ENCODE data around the gene PDSS2. TPM values are rescaled to one million over a fixed set of nuclear protein-coding genes. Genes with fewer than 3 reads are reported as not detected.
"Not testable (repeated sequence)": the region's sequence is repeated elsewhere in the genome, so short reads cannot be mapped to it uniquely, and the experiment has no call there.

PDSS2 gene
- total and polyA plus RNA-seq, 4 donors: 10.5 to 20.9 (median 16.0) TPM

DNA sequence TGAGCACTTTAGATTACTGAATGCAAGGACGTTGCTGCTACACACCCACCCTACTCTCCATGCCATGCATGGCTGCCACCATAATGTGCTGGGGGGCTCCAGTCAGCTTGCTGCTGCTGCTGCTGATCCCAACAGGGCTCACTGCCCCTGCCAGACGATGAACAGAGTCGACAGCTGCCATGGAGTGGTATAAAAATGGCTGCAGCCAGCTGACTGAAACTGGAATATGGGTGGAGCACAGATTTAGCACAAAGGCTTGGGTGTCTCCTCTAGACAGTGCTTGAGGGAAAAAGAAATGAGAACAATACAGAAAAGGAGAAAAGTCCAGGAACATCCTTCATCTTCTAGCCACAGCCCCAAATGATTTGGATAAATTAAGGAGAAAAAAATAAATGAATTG lies 150.7 kb downstream of the PDSS2 start:
- Histone ChIP-seq H3K9ac (ENCODE audit: low read depth in 1 of 2, low read length in 2 of 2) (no peak overlapping the region), H3K27ac (ENCODE audit: low read depth in 1 of 2, low read length in 2 of 2) (no peak overlapping the region)
- no peak for DNase-seq (ENCODE audit: low spot score)

DNA sequence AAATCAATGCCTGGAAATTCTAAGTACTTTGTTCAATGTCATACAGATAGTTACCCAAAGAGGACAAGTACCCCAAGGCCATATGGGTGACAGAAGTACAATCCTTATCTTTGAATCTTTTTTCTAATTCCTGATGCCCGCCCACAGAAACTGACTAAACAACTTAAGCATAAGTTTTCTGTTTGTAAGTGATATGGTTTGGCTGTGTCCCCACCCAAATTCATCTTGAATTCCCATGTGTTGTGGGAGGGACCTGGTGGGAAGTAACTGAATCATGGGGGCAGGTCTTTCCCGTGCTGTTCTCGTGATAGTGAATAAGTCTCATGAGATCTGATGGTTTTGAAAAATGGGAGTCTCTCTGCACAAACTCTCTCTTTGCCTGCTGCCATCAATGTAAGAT lies 153.4 kb downstream of the PDSS2 start:
- H3K36me3 ChIP-seq (ENCODE audit: control insufficient read depth in 4 of 4, insufficient read depth in 3 of 4, low read depth in 1 of 4, low read length in 3 of 4); H3K4me3 ChIP-seq (ENCODE audit: low read depth in 1 of 3, low read length in 3 of 3); H3K4me1 ChIP-seq (ENCODE audit: control insufficient read depth in 4 of 4, insufficient read depth in 4 of 4, low read length in 3 of 4); H3K27me3 ChIP-seq (ENCODE audit: control insufficient read depth in 4 of 4, insufficient read depth in 4 of 4, low read length in 3 of 4); H3K9ac ChIP-seq (ENCODE audit: low read depth in 1 of 2, low read length in 2 of 2); DNase-seq (ENCODE audit: low spot score); H3K27ac ChIP-seq (ENCODE audit: low read depth in 1 of 2, low read length in 2 of 2); H3K9me3 ChIP-seq (ENCODE audit: control insufficient read depth in 4 of 4, low read length in 3 of 4): not testable (repeated sequence)
- 98% methylated on average over 3 of the region's 3 CpGs for WGBS

More for the DNA sequence above, 150.7 kb downstream of the PDSS2 start:
- no peaks in the 10 kb centered on the region for H3K4me1 ChIP-seq (ENCODE audit: control insufficient read depth in 4 of 4, insufficient read depth in 4 of 4, low read length in 3 of 4)
- no peaks in the 10 kb centered on the region for H3K27me3 ChIP-seq (ENCODE audit: control insufficient read depth in 4 of 4, insufficient read depth in 4 of 4, low read length in 3 of 4)
- H3K9me3 ChIP-seq (ENCODE audit: control insufficient read depth in 4 of 4, low read length in 3 of 4): no peaks in the 10 kb centered on the region
- TF ChIP-seq RAD21 (IDR thresholded peaks at IDR 0.05) (no peak), EGR1 (IDR thresholded peaks at IDR 0.05; ENCODE audit: low read depth in 2 of 2) (no peak), FOXA2 (IDR thresholded peaks at IDR 0.05) (no peak), FOXA1 (IDR thresholded peaks at IDR 0.05) (no peak), HNF4A (conservative IDR thresholded peaks at IDR 0.05) (no peak), JUND (IDR thresholded peaks at IDR 0.05) (no peak), TAF1 (conservative IDR thresholded peaks at IDR 0.05) (no peak), RXRA (IDR thresholded peaks at IDR 0.05) (no peak), GABPA (IDR thresholded peaks at IDR 0.05 in 1 of 2, conservative IDR thresholded peaks at IDR 0.05 in 1 of 2) (no peak), YY1 (IDR thresholded peaks at IDR 0.05) (no peak), NR2F2 (IDR thresholded peaks at IDR 0.05) (no peak)
- TF ChIP-seq, protein P1, sequence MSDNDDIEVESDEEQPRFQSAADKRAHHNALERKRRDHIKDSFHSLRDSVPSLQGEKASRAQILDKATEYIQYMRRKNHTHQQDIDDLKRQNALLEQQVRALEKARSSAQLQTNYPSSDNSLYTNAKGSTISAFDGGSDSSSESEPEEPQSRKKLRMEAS (IDR thresholded peaks at IDR 0.05): no peak
- TF ChIP-seq, protein P2, sequence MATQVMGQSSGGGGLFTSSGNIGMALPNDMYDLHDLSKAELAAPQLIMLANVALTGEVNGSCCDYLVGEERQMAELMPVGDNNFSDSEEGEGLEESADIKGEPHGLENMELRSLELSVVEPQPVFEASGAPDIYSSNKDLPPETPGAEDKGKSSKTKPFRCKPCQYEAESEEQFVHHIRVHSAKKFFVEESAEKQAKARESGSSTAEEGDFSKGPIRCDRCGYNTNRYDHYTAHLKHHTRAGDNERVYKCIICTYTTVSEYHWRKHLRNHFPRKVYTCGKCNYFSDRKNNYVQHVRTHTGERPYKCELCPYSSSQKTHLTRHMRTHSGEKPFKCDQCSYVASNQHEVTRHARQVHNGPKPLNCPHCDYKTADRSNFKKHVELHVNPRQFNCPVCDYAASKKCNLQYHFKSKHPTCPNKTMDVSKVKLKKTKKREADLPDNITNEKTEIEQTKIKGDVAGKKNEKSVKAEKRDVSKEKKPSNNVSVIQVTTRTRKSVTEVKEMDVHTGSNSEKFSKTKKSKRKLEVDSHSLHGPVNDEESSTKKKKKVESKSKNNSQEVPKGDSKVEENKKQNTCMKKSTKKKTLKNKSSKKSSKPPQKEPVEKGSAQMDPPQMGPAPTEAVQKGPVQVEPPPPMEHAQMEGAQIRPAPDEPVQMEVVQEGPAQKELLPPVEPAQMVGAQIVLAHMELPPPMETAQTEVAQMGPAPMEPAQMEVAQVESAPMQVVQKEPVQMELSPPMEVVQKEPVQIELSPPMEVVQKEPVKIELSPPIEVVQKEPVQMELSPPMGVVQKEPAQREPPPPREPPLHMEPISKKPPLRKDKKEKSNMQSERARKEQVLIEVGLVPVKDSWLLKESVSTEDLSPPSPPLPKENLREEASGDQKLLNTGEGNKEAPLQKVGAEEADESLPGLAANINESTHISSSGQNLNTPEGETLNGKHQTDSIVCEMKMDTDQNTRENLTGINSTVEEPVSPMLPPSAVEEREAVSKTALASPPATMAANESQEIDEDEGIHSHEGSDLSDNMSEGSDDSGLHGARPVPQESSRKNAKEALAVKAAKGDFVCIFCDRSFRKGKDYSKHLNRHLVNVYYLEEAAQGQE (IDR thresholded peaks at IDR 0.05): no peak
- TF ChIP-seq, protein P3, sequence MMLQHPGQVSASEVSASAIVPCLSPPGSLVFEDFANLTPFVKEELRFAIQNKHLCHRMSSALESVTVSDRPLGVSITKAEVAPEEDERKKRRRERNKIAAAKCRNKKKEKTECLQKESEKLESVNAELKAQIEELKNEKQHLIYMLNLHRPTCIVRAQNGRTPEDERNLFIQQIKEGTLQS (IDR thresholded peaks at IDR 0.05): no peak
- TF ChIP-seq, protein P4, sequence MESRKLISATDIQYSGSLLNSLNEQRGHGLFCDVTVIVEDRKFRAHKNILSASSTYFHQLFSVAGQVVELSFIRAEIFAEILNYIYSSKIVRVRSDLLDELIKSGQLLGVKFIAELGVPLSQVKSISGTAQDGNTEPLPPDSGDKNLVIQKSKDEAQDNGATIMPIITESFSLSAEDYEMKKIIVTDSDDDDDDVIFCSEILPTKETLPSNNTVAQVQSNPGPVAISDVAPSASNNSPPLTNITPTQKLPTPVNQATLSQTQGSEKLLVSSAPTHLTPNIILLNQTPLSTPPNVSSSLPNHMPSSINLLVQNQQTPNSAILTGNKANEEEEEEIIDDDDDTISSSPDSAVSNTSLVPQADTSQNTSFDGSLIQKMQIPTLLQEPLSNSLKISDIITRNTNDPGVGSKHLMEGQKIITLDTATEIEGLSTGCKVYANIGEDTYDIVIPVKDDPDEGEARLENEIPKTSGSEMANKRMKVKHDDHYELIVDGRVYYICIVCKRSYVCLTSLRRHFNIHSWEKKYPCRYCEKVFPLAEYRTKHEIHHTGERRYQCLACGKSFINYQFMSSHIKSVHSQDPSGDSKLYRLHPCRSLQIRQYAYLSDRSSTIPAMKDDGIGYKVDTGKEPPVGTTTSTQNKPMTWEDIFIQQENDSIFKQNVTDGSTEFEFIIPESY (IDR thresholded peaks at IDR 0.05): no peak
- TF ChIP-seq, protein P5, sequence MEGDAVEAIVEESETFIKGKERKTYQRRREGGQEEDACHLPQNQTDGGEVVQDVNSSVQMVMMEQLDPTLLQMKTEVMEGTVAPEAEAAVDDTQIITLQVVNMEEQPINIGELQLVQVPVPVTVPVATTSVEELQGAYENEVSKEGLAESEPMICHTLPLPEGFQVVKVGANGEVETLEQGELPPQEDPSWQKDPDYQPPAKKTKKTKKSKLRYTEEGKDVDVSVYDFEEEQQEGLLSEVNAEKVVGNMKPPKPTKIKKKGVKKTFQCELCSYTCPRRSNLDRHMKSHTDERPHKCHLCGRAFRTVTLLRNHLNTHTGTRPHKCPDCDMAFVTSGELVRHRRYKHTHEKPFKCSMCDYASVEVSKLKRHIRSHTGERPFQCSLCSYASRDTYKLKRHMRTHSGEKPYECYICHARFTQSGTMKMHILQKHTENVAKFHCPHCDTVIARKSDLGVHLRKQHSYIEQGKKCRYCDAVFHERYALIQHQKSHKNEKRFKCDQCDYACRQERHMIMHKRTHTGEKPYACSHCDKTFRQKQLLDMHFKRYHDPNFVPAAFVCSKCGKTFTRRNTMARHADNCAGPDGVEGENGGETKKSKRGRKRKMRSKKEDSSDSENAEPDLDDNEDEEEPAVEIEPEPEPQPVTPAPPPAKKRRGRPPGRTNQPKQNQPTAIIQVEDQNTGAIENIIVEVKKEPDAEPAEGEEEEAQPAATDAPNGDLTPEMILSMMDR (IDR thresholded peaks at IDR 0.05; ENCODE audit: low read depth, low read length, missing input control): no peak
- 93% methylated on average over 3 of the region's 3 CpGs for WGBS
- no peak overlapping the region for H3K4me3 ChIP-seq (ENCODE audit: low read depth in 1 of 3, low read length in 3 of 3)
- no peaks in the 10 kb centered on the region for H3K36me3 ChIP-seq (ENCODE audit: control insufficient read depth in 4 of 4, insufficient read depth in 3 of 4, low read depth in 1 of 4, low read length in 3 of 4)
